DMS79 (cell line): ENCODE data around the gene ITIH2.

ENCODE experiments used
- DNase-seq: peaks from one replicate; lab custom pipeline; 2025; lab: John Stamatoyannopoulos, UW

ITIH2 gene

DNA sequence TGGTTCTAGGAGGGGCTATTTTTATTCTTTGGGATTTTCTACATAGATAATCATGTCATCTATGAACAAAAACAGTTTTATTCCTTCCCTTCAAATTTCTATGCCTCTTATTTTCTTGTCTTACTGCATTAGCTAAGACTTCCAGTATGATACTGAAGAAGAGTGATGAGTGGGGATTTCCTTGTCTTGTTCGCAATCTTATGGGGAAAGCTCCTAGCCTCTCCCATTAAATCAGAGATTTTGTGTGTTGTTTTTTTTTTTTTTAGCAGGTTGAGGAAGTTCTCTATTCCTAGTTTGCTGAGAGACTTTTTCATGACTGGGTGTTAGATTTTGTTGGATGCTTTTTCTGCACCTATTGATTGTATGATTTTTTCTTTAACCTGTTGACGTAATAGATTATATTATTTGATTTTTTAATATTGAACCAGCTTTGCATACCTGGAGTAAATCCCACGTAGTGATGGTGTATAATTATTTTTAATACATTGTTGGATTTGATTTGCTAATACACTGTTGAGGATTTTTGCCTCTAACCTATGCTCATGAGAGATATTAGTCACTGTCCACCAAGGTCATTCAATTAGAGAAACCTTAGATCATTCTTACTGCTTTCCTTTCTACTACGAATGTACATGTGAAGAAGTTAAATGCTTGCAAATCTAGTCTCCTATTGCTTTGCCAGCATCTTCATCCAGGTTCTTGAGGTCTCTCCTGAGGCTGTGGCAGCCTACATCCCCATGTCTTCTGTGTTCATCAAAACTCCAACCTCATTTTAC, 91.3 kb downstream of the ITIH2 start:
- no peak for DNase-seq

DNA sequence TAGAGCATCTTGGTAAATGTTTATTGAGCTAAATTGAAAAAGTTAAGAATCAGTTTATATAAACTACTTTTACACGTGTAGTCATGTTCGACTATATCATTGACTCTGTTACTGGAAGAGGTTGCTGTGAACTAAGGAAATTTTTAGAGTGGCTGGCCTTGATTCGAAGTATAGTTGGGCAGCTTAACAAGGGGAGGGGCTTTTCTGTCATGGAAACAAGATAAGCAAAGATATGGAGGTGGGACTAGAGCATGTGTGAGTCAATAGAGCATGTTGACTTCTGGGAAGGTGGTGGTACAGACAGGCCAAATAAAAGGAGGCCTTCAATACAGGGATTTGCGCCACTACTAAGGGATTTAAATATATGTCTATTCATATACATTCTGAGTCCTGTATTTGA, 92.5 kb downstream of the ITIH2 start:
- no peak for DNase-seq

DNA sequence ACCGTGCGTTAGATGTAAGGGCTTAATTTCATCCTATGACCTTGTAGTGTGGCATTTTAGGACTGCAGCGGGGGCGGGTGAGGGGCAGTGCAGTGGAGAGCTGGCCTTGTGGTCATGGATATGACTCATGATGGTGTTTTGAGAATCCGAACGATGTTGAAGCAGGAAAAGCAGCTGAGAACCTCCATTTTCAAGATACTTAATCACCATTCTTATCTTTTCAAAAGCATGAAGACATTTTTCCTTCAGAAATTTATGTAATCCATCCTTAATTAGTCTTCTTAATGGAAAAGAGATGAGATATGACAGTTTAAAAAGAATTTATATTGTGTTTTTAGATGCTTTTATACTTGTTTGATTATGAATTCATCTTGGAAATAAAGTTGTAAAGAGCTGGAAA, 94.5 kb downstream of the ITIH2 start:
- DNase-seq, result no peak
